Measurements from ENCODE around the gene KRT33A.

- TF ChIP-seq POLR2A (IDR thresholded peaks at IDR 0.05): no peak
- no peak for TF ChIP-seq CTCF (IDR thresholded peaks at IDR 0.05)
Observed at GRCh38 chr17:41392278-41392677, 41.6 kb upstream of the KRT33A start.
